ENCODE data around the gene VWA5A. TPM values are rescaled to one million over a fixed set of nuclear protein-coding genes. Genes with fewer than 3 reads are reported as not detected.

The VWA5A gene
- total RNA-seq, 6 experiments from 2014 or later, result 3.5 to 9.0 (median 5.8) TPM

Other genes starting within 250 kb of the VWA5A start
- gene TMEM225, start 229.8 kb upstream of the VWA5A start, total RNA-seq, result not detected
- gene OR8D4, start 213.3 kb upstream of the VWA5A start, total RNA-seq, result not detected
- gene OR4D5, start 175.8 kb upstream of the VWA5A start, total RNA-seq, result not detected
- gene OR6T1, start 171.6 kb upstream of the VWA5A start, total RNA-seq, result not detected
- not detected for gene OR10S1, start 137.7 kb upstream of the VWA5A start, total RNA-seq
- gene OR10G6, start 120.3 kb upstream of the VWA5A start, total RNA-seq, result not detected
- gene OR10G4, start 102.5 kb upstream of the VWA5A start, total RNA-seq, result not detected
- not detected for gene OR10G9, start 92.4 kb upstream of the VWA5A start, total RNA-seq
- not detected for gene OR10G8, start 88.7 kb upstream of the VWA5A start, total RNA-seq
- not detected for gene OR10G7, start 74.1 kb upstream of the VWA5A start, total RNA-seq
- gene OR10D3, start 67.9 kb downstream of the VWA5A start, total RNA-seq, result not detected
- not detected for gene OR8G1, start 125.6 kb downstream of the VWA5A start, total RNA-seq
- not detected for gene OR8G5, start 140.9 kb downstream of the VWA5A start, total RNA-seq
- not detected for gene OR8D1, start 198.5 kb downstream of the VWA5A start, total RNA-seq
- gene OR8D2, start 204.7 kb downstream of the VWA5A start, total RNA-seq, result not detected